Naive thymus-derived CD4-positive, alpha-beta T cell (primary cell): ENCODE measurements around the gene AP3B1. TPM values are rescaled to one million over a fixed set of nuclear protein-coding genes. Genes with fewer than 3 reads are reported as not detected.
A peak's percentile ranks its signal among the peaks of the same experiment; 100 is the strongest.

Experiments used
- ATAC-seq: fragments of 150-1000 bp; cut with Tn5 transposase; 2 replicates; pipeline ENCODE4 v1.10.0; 2021; ENCODE audit warnings: mild to moderate bottlenecking, moderate library complexity
- CTCF ChIA-PET: fragments of 350-600 bp; sonication (Branson Sonifier 250); formaldehyde crosslinking; loops from one replicate; lab custom pipeline; 2021; ENCODE audit warnings: antibody characterized with exemption; lab: Charles Lee
- POLR2A ChIA-PET: fragments of 350-600 bp; sonication (Branson Sonifier 250); formaldehyde crosslinking; loops from one replicate; lab custom pipeline; 2021; ENCODE audit warnings: antibody characterized with exemption, inconsistent platforms; lab: Charles Lee
- DNase-seq, 9 donors: peaks; one replicate each; pipeline versions ENCODE4 v3.0.0 to v3.0.0-alpha.2; 2020 to 2022; ENCODE audit warnings: mixed read lengths in 1 of 9
- H3K27ac ChIP-seq: one replicate; pipeline ENCODE4 v1.7.0; 2013; ENCODE audit warnings: mild to moderate bottlenecking, low read depth, low read length, moderate library complexity
- H3K27me3 ChIP-seq, 2 donors: one replicate each; pipeline ENCODE4 v1.7.0; 2013; ENCODE audit warnings: low read length in 2 of 2, mild to moderate bottlenecking in 2 of 2, moderate library complexity in 2 of 2; ENCODE audit not compliant: control insufficient read depth in 2 of 2, insufficient read depth in 2 of 2
- H3K36me3 ChIP-seq, 3 experiments: 1 replicate in 2 of 3; 2 replicates in 1 of 3; pipeline ENCODE4 v1.7.0; 2013; ENCODE audit warnings: low read length in 3 of 3, mild to moderate bottlenecking in 3 of 3, moderate library complexity in 1 of 3; ENCODE audit not compliant: insufficient read depth in 3 of 3, control insufficient read depth in 2 of 3
- H3K4me1 ChIP-seq, 2 donors: one replicate each; pipeline ENCODE4 v1.7.0; 2013; ENCODE audit warnings: low read length in 2 of 2, mild to moderate bottlenecking in 2 of 2, moderate library complexity in 1 of 2; ENCODE audit not compliant: control insufficient read depth in 2 of 2, insufficient read depth in 2 of 2
- H3K4me3 ChIP-seq: 2 replicates; pipeline ENCODE4 v1.7.0; 2013; ENCODE audit warnings: mild to moderate bottlenecking, low read length
- H3K9me3 ChIP-seq, 3 experiments: 1 replicate in 2 of 3; 2 replicates in 1 of 3; pipeline ENCODE4 v1.7.0; 2013; ENCODE audit warnings: low read length in 3 of 3; ENCODE audit not compliant: control insufficient read depth in 2 of 3
- H3K27ac Mint-ChIP-seq, 9 donors: one replicate each; pipeline ENCODE4 v1.8.0; 2020 to 2022; ENCODE audit warnings: mixed read lengths in 9 of 9, mild to moderate bottlenecking in 8 of 9, moderate library complexity in 5 of 9, inconsistent platforms in 2 of 9
- H3K27me3 Mint-ChIP-seq, 5 donors: one replicate each; pipeline ENCODE4 v1.8.0; 2021 to 2022; ENCODE audit warnings: mixed read lengths in 5 of 5, mild to moderate bottlenecking in 1 of 5
- H3K36me3 Mint-ChIP-seq, 5 donors: one replicate each; pipeline ENCODE4 v1.8.0; 2020 to 2022; ENCODE audit warnings: mixed read lengths in 5 of 5, mild to moderate bottlenecking in 3 of 5, inconsistent platforms in 1 of 5
- H3K4me1 Mint-ChIP-seq, 7 donors: one replicate each; pipeline ENCODE4 v1.8.0; 2020 to 2022; ENCODE audit warnings: mixed read lengths in 7 of 7, mild to moderate bottlenecking in 3 of 7, inconsistent platforms in 1 of 7
- H3K4me3 Mint-ChIP-seq, 10 donors: one replicate each; pipeline ENCODE4 v1.8.0; 2020 to 2022; ENCODE audit warnings: mild to moderate bottlenecking in 10 of 10, mixed read lengths in 10 of 10, moderate library complexity in 6 of 10, inconsistent platforms in 2 of 10
- H3K9me3 Mint-ChIP-seq, 11 donors: one replicate each; pipeline ENCODE4 v1.8.0; 2020 to 2022; ENCODE audit warnings: mixed read lengths in 11 of 11, mild to moderate bottlenecking in 4 of 11, inconsistent platforms in 1 of 11, moderate library complexity in 1 of 11
- intact Hi-C, 2 donors: fragments of 100-400 bp; cut with micrococcal nuclease; formaldehyde crosslinking; loops; one replicate each; pipeline ENCODE4 v1.15.1; 2023
- polyA plus RNA-seq, 2 donors: library from polyadenylated mRNA; unstranded; fragments of 300-500 nt; fragmentation: Illumina TruSeq; gene quantifications; one replicate each; pipeline ENCODE4 v1.2.3, GENCODE V29; 2021
- total RNA-seq, 6 experiments: library from RNA in 5 of 6; stranded (reverse) in 5 of 6; gene quantifications; 1 replicate in 5 of 6; 2 replicates in 1 of 6; pipeline ENCODE4 v1.2.3 and lab custom pipeline; 2021 to 2026

The AP3B1 gene
- total and polyA plus RNA-seq, 7 experiments from 2014 or later = 28.3 to 45.0 (median 32.8) TPM

DNA sequence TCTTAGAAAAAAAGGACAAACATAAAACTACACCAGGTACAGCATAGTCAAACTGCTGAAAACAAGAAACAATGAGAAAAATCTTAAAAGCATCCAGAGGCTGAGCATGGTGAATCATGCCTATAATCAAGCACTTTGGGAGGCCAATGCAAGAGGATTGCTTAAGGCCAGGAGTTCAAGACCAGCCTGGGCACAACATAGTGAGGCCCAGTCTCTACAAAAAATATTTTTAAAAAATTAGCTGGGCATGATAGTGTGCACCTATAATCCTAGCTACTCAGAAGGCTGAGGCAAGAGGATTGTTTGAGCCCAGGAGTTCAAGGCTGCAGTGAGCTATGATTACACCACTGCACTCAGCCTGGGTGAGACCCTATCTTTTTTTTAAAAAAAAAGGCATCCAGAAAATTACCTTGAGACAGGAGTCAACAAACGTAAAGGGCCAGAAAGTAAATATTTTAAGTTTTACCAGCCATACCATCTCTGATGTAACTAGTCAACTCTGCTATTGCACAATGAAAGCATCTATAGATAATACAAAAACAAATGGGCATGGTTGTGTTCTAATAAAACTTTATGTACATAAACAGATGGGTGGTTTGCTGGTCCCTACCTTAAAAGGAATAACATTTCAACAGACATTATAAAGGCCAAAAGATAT, 19.8 kb downstream of the AP3B1 start:
- Histone ChIP-seq H3K4me3 (no peak overlapping the region), H3K27ac (no peak overlapping the region), H3K36me3 (no peaks in the 10 kb centered on the region), H3K9me3 (no peaks in the 10 kb centered on the region), H3K27me3 (no peaks in the 10 kb centered on the region), H3K4me1 (no peaks in the 10 kb centered on the region)
- Mint-ChIP-seq H3K27ac (peak overlapping the region in 1 of 9 donors; percentile 28), H3K27me3 (no peaks in the 10 kb centered on the region), H3K36me3 (peaks cover 0 to 9% (median 0%) of the 10 kb centered on the region in 5 donors), H3K4me3 (no peak overlapping the region), H3K9me3 (peaks cover 0 to 1% (median 0%) of the 10 kb centered on the region in 11 donors), H3K4me1 (peaks cover 2 to 57% (median 44%) of the 10 kb centered on the region in 7 donors)
- intact Hi-C loops = no loop called here
- ATAC-seq (no peak), DNase-seq (no peak)
- ChIA-PET POLR2A (interaction anchor here (1.4 kb wide), 1 partner anchor 19 kb away, joined by 3 read pairs; no protein-coding TSS in a partner anchor), CTCF (no interaction called here)

DNA sequence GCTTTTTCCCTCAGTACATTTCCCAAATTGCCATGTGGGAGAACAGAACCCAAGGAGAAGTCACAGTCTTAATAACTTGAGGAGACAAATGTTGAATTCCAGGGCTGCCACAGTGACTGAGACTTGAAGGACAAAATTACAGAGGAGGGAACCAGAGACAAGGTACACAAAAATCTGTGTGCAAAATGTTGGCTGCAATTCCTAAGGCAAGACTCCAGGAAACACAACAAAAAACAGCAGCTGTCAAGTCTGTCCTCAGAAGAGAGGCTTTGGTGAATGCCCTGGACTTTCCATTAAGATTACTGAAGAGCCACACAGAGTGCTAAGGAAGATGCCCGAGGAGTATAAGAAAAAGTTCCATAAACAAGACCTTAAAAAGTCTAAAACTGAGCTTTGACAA, 21.1 kb downstream of the AP3B1 start:
- Histone ChIP-seq H3K27me3 (no peaks in the 10 kb centered on the region), H3K27ac (no peak overlapping the region), H3K4me1 (no peaks in the 10 kb centered on the region), H3K9me3 (no peaks in the 10 kb centered on the region), H3K36me3 (no peaks in the 10 kb centered on the region), H3K4me3 (no peak overlapping the region)
- peaks cover 0 to 9% (median 0%) of the 10 kb centered on the region in 5 donors for H3K36me3 Mint-ChIP-seq
- H3K9me3 Mint-ChIP-seq = peaks cover 0 to 1% (median 0%) of the 10 kb centered on the region in 11 donors
- H3K4me1 Mint-ChIP-seq = peaks cover 4 to 59% (median 49%) of the 10 kb centered on the region in 7 donors
- POLR2A ChIA-PET = interaction anchor here (0.7 kb wide), 1 partner anchor 962 kb away, joined by 5 read pairs; no protein-coding TSS in a partner anchor
- H3K27me3 Mint-ChIP-seq = no peaks in the 10 kb centered on the region
- ATAC-seq (no peak), DNase-seq (no peak)
- no peak overlapping the region for H3K4me3 Mint-ChIP-seq
- peak overlapping the region in 1 of 9 donors; percentile 6 for H3K27ac Mint-ChIP-seq
- CTCF ChIA-PET = interaction anchor here (0.6 to 0.7 kb wide), 2 partner anchors 24 to 434 kb away, joined by 3 read pairs; no protein-coding TSS in a partner anchor
- intact Hi-C loops = no loop called here

DNA sequence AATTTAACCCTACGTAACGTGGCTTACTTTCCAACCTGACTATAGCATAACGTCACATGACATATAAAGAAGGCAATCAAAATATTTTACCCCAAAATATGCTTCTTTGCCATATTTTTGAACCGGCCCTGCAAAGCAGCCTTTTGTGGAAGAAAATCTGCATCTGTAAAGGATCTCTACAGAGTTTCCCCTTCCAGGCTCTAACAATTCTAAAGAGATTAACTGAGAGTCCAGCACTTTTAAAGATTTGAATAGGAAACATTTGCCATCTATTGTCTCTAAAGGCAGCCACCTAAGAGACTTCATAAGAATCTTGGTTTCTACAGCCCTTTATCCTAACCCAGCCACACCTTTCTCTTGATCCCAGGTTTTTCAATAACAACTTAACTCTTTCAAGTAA, 22.7 kb downstream of the AP3B1 start:
- DNase-seq = no peak
- H3K36me3 ChIP-seq = no peaks in the 10 kb centered on the region
- Mint-ChIP-seq H3K27ac (peak overlapping the region in 2 of 9 donors; percentile 1 to 40), H3K4me1 (peaks cover 6 to 47% (median 39%) of the 10 kb centered on the region in 7 donors), H3K9me3 (peaks cover 0 to 1% (median 0%) of the 10 kb centered on the region in 11 donors), H3K4me3 (no peak overlapping the region), H3K27me3 (no peaks in the 10 kb centered on the region), H3K36me3 (peaks cover 0 to 9% (median 0%) of the 10 kb centered on the region in 5 donors)
- H3K27me3 ChIP-seq = no peaks in the 10 kb centered on the region
- no peak overlapping the region for H3K4me3 ChIP-seq
- no peaks in the 10 kb centered on the region for H3K4me1 ChIP-seq
- intact Hi-C loops = no loop called here
- ChIA-PET CTCF (no interaction called here), POLR2A (no interaction called here)
- H3K27ac ChIP-seq = no peak overlapping the region
- ATAC-seq = no peak
- H3K9me3 ChIP-seq = no peaks in the 10 kb centered on the region

DNA sequence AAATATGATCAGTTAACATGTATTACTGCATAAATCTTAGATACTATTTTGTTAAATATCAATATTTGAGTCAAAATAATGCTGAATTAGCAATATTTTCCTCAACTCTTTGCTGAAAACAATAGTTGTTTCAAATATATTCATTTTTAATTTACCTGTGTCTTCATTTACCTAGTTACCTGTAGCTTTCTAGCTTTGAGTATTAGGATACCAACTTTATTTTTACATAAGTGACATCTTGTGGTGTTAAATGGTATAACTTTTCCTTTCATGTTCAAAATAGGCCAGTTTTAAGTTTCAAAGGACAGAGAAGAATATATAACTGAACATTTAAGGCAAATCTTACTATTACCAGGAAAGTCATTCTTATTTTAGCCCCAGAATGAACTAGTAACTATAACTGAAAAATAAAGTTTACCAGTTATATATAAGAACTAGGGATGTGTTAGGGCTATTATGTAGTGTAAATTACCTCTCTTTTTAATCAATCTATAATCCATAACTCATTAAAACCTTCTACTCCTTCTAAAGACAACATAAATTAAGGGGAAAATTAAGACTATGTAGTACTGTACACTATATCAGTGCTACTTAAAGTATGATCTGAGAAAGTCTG, 25.3 kb downstream of the AP3B1 start:
- Histone ChIP-seq H3K27me3 (no peaks in the 10 kb centered on the region), H3K9me3 (no peaks in the 10 kb centered on the region), H3K4me3 (no peak overlapping the region), H3K4me1 (no peaks in the 10 kb centered on the region), H3K36me3 (peaks cover 0 to 10% (median 5%) of the 10 kb centered on the region in 3 experiments), H3K27ac (no peak overlapping the region)
- Mint-ChIP-seq H3K9me3 (peaks cover 0 to 1% (median 0%) of the 10 kb centered on the region in 11 donors), H3K4me1 (peaks cover 9 to 36% (median 31%) of the 10 kb centered on the region in 7 donors), H3K4me3 (no peak overlapping the region), H3K27ac (no peak overlapping the region), H3K27me3 (no peaks in the 10 kb centered on the region), H3K36me3 (peaks cover 6 to 26% (median 13%) of the 10 kb centered on the region in 5 donors)
- ATAC-seq (peak; percentile 76), DNase-seq (peak in 4 of 9 donors; percentile 15 to 26 (median 19))
- CTCF ChIA-PET = interaction anchor here (1.7 kb wide), 1 partner anchor 709 kb away, joined by 4 read pairs; no protein-coding TSS in a partner anchor
- POLR2A ChIA-PET = no interaction called here
- intact Hi-C loops = loop anchor here (1.0 to 10.0 kb wide), 6 partner anchors 26 to 1204 kb away; partner anchors contain the start of gene AP3B1 (in 1 of the 2)

DNA sequence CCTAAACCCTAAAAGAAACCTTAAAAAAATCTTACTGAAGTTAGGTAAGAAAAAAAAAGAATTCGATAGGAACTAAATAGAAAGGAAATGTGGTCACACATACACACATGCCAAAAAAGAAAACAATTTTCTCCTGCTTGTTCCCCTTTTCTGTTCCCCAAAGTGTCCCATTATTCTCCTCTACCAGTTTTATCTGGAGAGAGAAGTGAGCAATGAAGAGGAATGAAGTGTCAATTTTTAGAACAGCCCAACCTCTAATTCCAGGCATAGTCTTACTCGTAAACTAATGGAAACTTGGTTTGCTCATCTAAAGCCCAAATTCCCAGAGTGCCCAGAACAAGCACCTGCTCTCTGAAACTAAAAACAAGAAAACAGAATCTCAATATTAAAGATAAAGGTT, 26.1 kb downstream of the AP3B1 start:
- no peaks in the 10 kb centered on the region for H3K4me1 ChIP-seq
- H3K27ac ChIP-seq = no peak overlapping the region
- peaks cover 9 to 28% (median 23%) of the 10 kb centered on the region in 7 donors for H3K4me1 Mint-ChIP-seq
- H3K9me3 ChIP-seq = no peaks in the 10 kb centered on the region
- peaks cover 6 to 31% (median 17%) of the 10 kb centered on the region in 5 donors for H3K36me3 Mint-ChIP-seq
- no peak for DNase-seq
- POLR2A ChIA-PET = interaction anchor here (1.4 kb wide), 1 partner anchor 26 kb away, joined by 4 read pairs; the partner anchor contains the start of gene AP3B1
- H3K4me3 Mint-ChIP-seq = no peak overlapping the region
- H3K36me3 ChIP-seq = peaks cover 0 to 15% (median 5%) of the 10 kb centered on the region in 3 experiments
- no peak overlapping the region for H3K4me3 ChIP-seq
- peaks cover 0 to 1% (median 0%) of the 10 kb centered on the region in 11 donors for H3K9me3 Mint-ChIP-seq
- H3K27me3 ChIP-seq = no peaks in the 10 kb centered on the region
- no peak for ATAC-seq
- intact Hi-C loops = loop anchor here (2.0 to 10.0 kb wide), 5 partner anchors 26 to 1204 kb away; partner anchors contain the start of gene AP3B1 (in 1 of the 2)
- H3K27me3 Mint-ChIP-seq = no peaks in the 10 kb centered on the region
- CTCF ChIA-PET = interaction anchor here (1.7 kb wide), 1 partner anchor 708 kb away, joined by 4 read pairs; no protein-coding TSS in a partner anchor
- peak overlapping the region in 1 of 9 donors; percentile 64 for H3K27ac Mint-ChIP-seq

DNA sequence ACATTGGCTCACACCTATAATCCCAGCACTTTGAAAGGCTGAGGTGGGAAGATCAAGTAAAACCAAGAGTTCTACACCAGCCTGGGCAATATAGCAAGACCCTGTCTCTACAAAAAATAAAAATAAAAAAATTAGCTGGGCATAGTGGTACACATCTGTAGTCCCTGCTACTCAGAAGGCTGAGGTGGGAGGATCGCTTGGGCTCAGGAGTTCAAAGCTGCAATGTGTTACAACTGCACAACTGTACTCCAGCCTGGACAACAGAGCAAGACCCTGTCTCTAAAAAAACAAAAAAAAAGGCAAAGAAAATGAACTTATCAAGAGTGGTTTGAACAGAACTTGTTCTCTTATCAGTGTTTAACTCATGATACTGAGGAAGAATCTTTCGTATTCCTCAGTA, 29.3 kb downstream of the AP3B1 start:
- POLR2A ChIA-PET = no interaction called here

More for the DNA sequence above, 29.3 kb downstream of the AP3B1 start:
- DNase-seq (no peak), ATAC-seq (no peak)
- Histone ChIP-seq H3K36me3 (peaks cover 0 to 21% (median 5%) of the 10 kb centered on the region in 3 experiments), H3K4me1 (no peaks in the 10 kb centered on the region), H3K4me3 (no peak overlapping the region), H3K27ac (no peak overlapping the region), H3K9me3 (no peaks in the 10 kb centered on the region), H3K27me3 (no peaks in the 10 kb centered on the region)
- H3K4me3 Mint-ChIP-seq = no peak overlapping the region
- CTCF ChIA-PET = no interaction called here
- peaks cover 6 to 39% (median 28%) of the 10 kb centered on the region in 5 donors for H3K36me3 Mint-ChIP-seq
- no peaks in the 10 kb centered on the region for H3K27me3 Mint-ChIP-seq
- H3K27ac Mint-ChIP-seq = no peak overlapping the region
- intact Hi-C loops = loop anchor here (5.0 to 10.0 kb wide), 2 partner anchors 618 to 1200 kb away; no protein-coding TSS in a partner anchor
- H3K4me1 Mint-ChIP-seq = peaks cover 0 to 13% (median 7%) of the 10 kb centered on the region in 7 donors
- no peaks in the 10 kb centered on the region for H3K9me3 Mint-ChIP-seq
